Hematopoietic multipotent progenitor cell treated with erythropoietin and hydrocortisone succinate and interleukin-3 and kit ligand, for 8 days (in vitro differentiated cells): ENCODE measurements around the gene CHCHD3.
"Not testable (repeated sequence)": the region's sequence is repeated elsewhere in the genome, so short reads cannot be mapped to it uniquely, and the experiment has no call there.

Source experiments
- DNase-seq: peaks from one replicate; pipeline ENCODE4 v3.0.0-alpha.2; 2015

CHCHD3 gene

GRCh38 chr7:132999845-133000244, 82.0 kb downstream of the CHCHD3 start:
- DNase-seq: no peak

GRCh38 chr7:132998763-132999162, 83.1 kb downstream of the CHCHD3 start:
- no peak for DNase-seq

GRCh38 chr7:132997505-132997904, 84.4 kb downstream of the CHCHD3 start:
- no peak for DNase-seq

GRCh38 chr7:132996581-132997242, 85.2 kb downstream of the CHCHD3 start:
- DNase-seq: no peak

- DNase-seq: no peak
Measured at GRCh38 chr7:132993377-132994013, 88.4 kb downstream of the CHCHD3 start.

GRCh38 chr7:132991615-132992587, 90.0 kb downstream of the CHCHD3 start:
- DNase-seq: no peak

GRCh38 chr7:132988117-132988516, 93.8 kb downstream of the CHCHD3 start:
- DNase-seq: no peak

- DNase-seq: no peak
Measured at GRCh38 chr7:132980402-132980801, 101.5 kb downstream of the CHCHD3 start.

GRCh38 chr7:132979524-132979923, 102.4 kb downstream of the CHCHD3 start:
- DNase-seq: no peak

- no peak for DNase-seq
Measured at GRCh38 chr7:132977234-132977633, 104.7 kb downstream of the CHCHD3 start.

- no peak for DNase-seq
Measured at GRCh38 chr7:132972745-132973144, 109.1 kb downstream of the CHCHD3 start.

- DNase-seq: no peak
Measured at GRCh38 chr7:132970257-132970656, 111.6 kb downstream of the CHCHD3 start.

- DNase-seq: no peak
Measured at GRCh38 chr7:132969520-132969919, 112.4 kb downstream of the CHCHD3 start.

- DNase-seq: not testable (repeated sequence)
Measured at GRCh38 chr7:132967470-132967848, 114.4 kb downstream of the CHCHD3 start.

- no peak for DNase-seq
Measured at GRCh38 chr7:132966754-132967469, 115.0 kb downstream of the CHCHD3 start.

- no peak for DNase-seq
Measured at GRCh38 chr7:132965951-132966350, 115.9 kb downstream of the CHCHD3 start.

- no peak for DNase-seq
Measured at GRCh38 chr7:132964876-132965275, 117.0 kb downstream of the CHCHD3 start.

- no peak for DNase-seq
Measured at GRCh38 chr7:132959891-132960290, 122.0 kb downstream of the CHCHD3 start.

GRCh38 chr7:132956556-132956955, 125.3 kb downstream of the CHCHD3 start:
- DNase-seq: peak; percentile 6

GRCh38 chr7:132953468-132953867, 128.4 kb downstream of the CHCHD3 start:
- DNase-seq: no peak

GRCh38 chr7:132950725-132951124, 131.2 kb downstream of the CHCHD3 start:
- no peak for DNase-seq

- DNase-seq: no peak
Measured at GRCh38 chr7:132947011-132947410, 134.9 kb downstream of the CHCHD3 start.

GRCh38 chr7:132944774-132945173, 137.1 kb downstream of the CHCHD3 start:
- DNase-seq: no peak
